Common myeloid progenitor, CD34-positive (primary cell): ENCODE data around the gene HEATR1.

Experiments
- CTCF ChIA-PET: fragments of 350-600 bp; sonication (Branson Sonifier 250); formaldehyde crosslinking; loops from one replicate; lab custom pipeline; 2021; ENCODE audit warnings: antibody characterized with exemption; lab: Charles Lee
- POLR2A ChIA-PET: fragments of 350-600 bp; sonication (Branson Sonifier 250); formaldehyde crosslinking; loops from one replicate; lab custom pipeline; 2021; ENCODE audit warnings: antibody characterized with exemption; lab: Charles Lee
- DNase-seq, 3 donors: peaks; one replicate each; pipeline versions ENCODE4 v3.0.0 to v3.0.0-alpha.2; 2013
- H3K27ac ChIP-seq, 2 experiments: 1 replicate in 1 of 2; 2 replicates in 1 of 2; pipeline ENCODE4 v1.7.0; 2013; ENCODE audit warnings: inconsistent platforms in 2 of 2, low read length in 2 of 2, mild to moderate bottlenecking in 2 of 2, low read depth in 1 of 2, moderate library complexity in 1 of 2; ENCODE audit not compliant: severe bottlenecking in 2 of 2, insufficient read depth in 1 of 2, poor library complexity in 1 of 2
- H3K27me3 ChIP-seq, 5 experiments: replicated peaks in 2 of 5; 1 replicate in 3 of 5; 2 replicates in 2 of 5; pipeline versions ENCODE4 v1.6.1 to v1.7.0; 2013; ENCODE audit warnings: low read length in 4 of 5, mild to moderate bottlenecking in 2 of 5, moderate library complexity in 2 of 5, inconsistent platforms in 1 of 5; ENCODE audit not compliant: insufficient read depth in 5 of 5, control insufficient read depth in 4 of 5
- H3K36me3 ChIP-seq, 4 experiments: 1 replicate in 2 of 4; 2 replicates in 2 of 4; pipeline versions ENCODE4 v1.6.1 to v1.7.0; 2013; ENCODE audit warnings: low read length in 3 of 4, control low read depth in 1 of 4, mild to moderate bottlenecking in 1 of 4; ENCODE audit not compliant: control insufficient read depth in 4 of 4, insufficient read depth in 4 of 4
- H3K4me1 ChIP-seq, 4 experiments: 1 replicate in 3 of 4; 2 replicates in 1 of 4; pipeline versions ENCODE4 v1.6.1 to v1.7.1; 2013; ENCODE audit warnings: low read length in 3 of 4, mild to moderate bottlenecking in 3 of 4, control low read depth in 1 of 4, inconsistent platforms in 1 of 4, moderate library complexity in 1 of 4; ENCODE audit not compliant: control insufficient read depth in 4 of 4, insufficient read depth in 4 of 4; ENCODE audit errors: control extremely low read depth in 1 of 4
- H3K4me3 ChIP-seq, 7 experiments: 1 replicate in 4 of 7; 2 replicates in 3 of 7; pipeline versions ENCODE4 v1.5.1 to v1.7.0; 2013; ENCODE audit warnings: mild to moderate bottlenecking in 7 of 7, low read length in 6 of 7, moderate library complexity in 6 of 7, inconsistent platforms in 2 of 7, low read depth in 2 of 7, control low read depth in 1 of 7; ENCODE audit not compliant: insufficient read depth in 4 of 7, control insufficient read depth in 1 of 7; ENCODE audit errors: extremely low read depth in 1 of 7
- H3K9me3 ChIP-seq, 5 experiments: 1 replicate in 4 of 5; 2 replicates in 1 of 5; pipeline versions ENCODE4 v1.6.1 to v1.7.1; 2013; ENCODE audit warnings: low read length in 4 of 5, mild to moderate bottlenecking in 2 of 5, inconsistent platforms in 1 of 5, low read depth in 1 of 5, moderate library complexity in 1 of 5; ENCODE audit not compliant: control insufficient read depth in 4 of 5, insufficient read depth in 2 of 5; ENCODE audit errors: control extremely low read depth in 1 of 5
- WGBS: methylation state at CpG from one replicate; pipeline ENCODE4 v1.1.5; 2013; ENCODE audit not compliant: insufficient coverage; 5-methylcytosine and 5-hydroxymethylcytosine counted together

Gene HEATR1

GRCh38 chr1:236556606-236557005, 47.7 kb downstream of the HEATR1 start:
- no peak for DNase-seq
- 100% methylated on average over 4 of the region's 7 CpGs for WGBS
- H3K27ac ChIP-seq: no peak overlapping the region
- no peaks in the 10 kb centered on the region for H3K27me3 ChIP-seq
- no peaks in the 10 kb centered on the region for H3K4me1 ChIP-seq
- ChIA-PET CTCF (no interaction called here), POLR2A (no interaction called here)
- peaks cover 33 to 92% (median 66%) of the 10 kb centered on the region in 4 experiments for H3K36me3 ChIP-seq
- H3K4me3 ChIP-seq: no peak overlapping the region
- H3K9me3 ChIP-seq: no peaks in the 10 kb centered on the region

- no peak for DNase-seq
- Histone ChIP-seq H3K9me3 (no peaks in the 10 kb centered on the region), H3K27ac (no peak overlapping the region), H3K4me3 (no peak overlapping the region), H3K36me3 (peaks cover 38 to 97% (median 67%) of the 10 kb centered on the region in 4 experiments), H3K27me3 (no peaks in the 10 kb centered on the region), H3K4me1 (no peaks in the 10 kb centered on the region)
- CTCF ChIA-PET: no interaction called here
- POLR2A ChIA-PET: no interaction called here
- WGBS: 83% methylated on average over 8 of the region's 8 CpGs
Observed at GRCh38 chr1:236553370-236553769, 50.9 kb downstream of the HEATR1 start.

- H3K9me3 ChIP-seq: no peaks in the 10 kb centered on the region
- H3K27me3 ChIP-seq: no peaks in the 10 kb centered on the region
- ChIA-PET POLR2A (no interaction called here), CTCF (no interaction called here)
- no peaks in the 10 kb centered on the region for H3K4me1 ChIP-seq
- H3K4me3 ChIP-seq: no peak overlapping the region
- WGBS: no CpG with 5 or more reads among the region's 1 CpG
- peaks cover 36 to 97% (median 67%) of the 10 kb centered on the region in 4 experiments for H3K36me3 ChIP-seq
- no peak overlapping the region for H3K27ac ChIP-seq
- DNase-seq: no peak
Observed at GRCh38 chr1:236552901-236553300, 51.4 kb downstream of the HEATR1 start.

- no peak for DNase-seq
- Histone ChIP-seq H3K9me3 (no peaks in the 10 kb centered on the region), H3K27me3 (no peaks in the 10 kb centered on the region), H3K4me3 (no peak overlapping the region), H3K36me3 (peaks cover 37 to 97% (median 69%) of the 10 kb centered on the region in 4 experiments), H3K27ac (peak overlapping the region in 1 of 2 experiments; percentile 50), H3K4me1 (no peaks in the 10 kb centered on the region)
- CTCF ChIA-PET: interaction anchor here (1.1 to 1.5 kb wide), 2 partner anchors 8 to 407 kb away, joined by 3 to 4 read pairs; no protein-coding TSS in a partner anchor
- POLR2A ChIA-PET: interaction anchor here (0.6 kb wide), 1 partner anchor 139 kb away, joined by 4 read pairs; no protein-coding TSS in a partner anchor
- WGBS: 100% methylated on average over 3 of the region's 6 CpGs
Observed at GRCh38 chr1:236552096-236552495, 52.2 kb downstream of the HEATR1 start.

DNA sequence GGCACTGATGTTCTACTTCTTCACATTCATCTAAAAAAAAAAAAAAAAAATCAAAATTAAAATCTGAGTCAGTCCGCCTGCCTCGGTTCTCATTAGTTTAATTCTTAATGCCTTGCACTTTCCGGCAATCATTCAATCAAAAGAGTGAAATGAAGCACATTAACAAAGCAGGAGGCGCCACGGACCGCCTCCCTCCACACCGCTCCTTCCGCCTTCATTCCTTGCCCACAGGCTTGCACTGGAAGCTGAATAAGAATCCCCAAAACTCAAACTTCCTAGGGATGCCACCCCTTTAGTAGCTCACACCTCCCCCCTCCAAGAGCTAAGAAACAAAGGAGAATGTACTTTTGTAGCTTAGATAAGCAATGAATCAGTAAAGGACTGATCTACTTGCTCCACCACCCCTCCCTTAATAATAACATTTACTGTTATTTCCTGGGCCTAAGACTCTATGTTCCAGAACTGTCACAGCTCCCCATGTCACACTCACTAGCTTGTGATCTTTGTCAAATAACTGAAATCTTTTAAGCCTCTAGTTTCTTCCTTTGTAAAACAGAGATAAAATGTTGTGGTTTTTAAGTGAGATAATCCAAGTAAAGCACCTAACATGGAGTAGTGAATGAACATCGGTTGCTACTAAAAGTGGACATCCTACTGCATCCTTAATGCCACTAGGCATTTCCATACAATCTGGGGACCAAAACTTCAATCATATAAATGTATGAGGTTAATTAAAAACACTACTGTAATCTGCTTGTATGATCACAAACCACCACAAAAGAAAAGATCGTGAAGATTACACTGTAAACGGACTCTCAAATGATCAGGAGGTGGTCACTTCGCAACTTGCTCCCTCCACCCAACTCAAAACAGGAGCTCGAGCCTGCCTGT, 53.1 kb downstream of the HEATR1 start:
- POLR2A ChIA-PET: interaction anchor here (0.6 kb wide), 2 partner anchors 140 to 1043 kb away, joined by 3 to 4 read pairs; no protein-coding TSS in a partner anchor
- H3K4me3 ChIP-seq: no peak overlapping the region
- H3K27me3 ChIP-seq: no peaks in the 10 kb centered on the region
- H3K36me3 ChIP-seq: peaks cover 39 to 96% (median 69%) of the 10 kb centered on the region in 4 experiments
- no peak overlapping the region for H3K27ac ChIP-seq
- no peak for DNase-seq
- 80% methylated on average over 10 of the region's 13 CpGs for WGBS
- H3K4me1 ChIP-seq: no peaks in the 10 kb centered on the region
- H3K9me3 ChIP-seq: no peaks in the 10 kb centered on the region
- CTCF ChIA-PET: interaction anchor here (1.1 to 1.5 kb wide), 3 partner anchors 9 to 444 kb away, joined by 3 to 4 read pairs (median 3); no protein-coding TSS in a partner anchor

DNA sequence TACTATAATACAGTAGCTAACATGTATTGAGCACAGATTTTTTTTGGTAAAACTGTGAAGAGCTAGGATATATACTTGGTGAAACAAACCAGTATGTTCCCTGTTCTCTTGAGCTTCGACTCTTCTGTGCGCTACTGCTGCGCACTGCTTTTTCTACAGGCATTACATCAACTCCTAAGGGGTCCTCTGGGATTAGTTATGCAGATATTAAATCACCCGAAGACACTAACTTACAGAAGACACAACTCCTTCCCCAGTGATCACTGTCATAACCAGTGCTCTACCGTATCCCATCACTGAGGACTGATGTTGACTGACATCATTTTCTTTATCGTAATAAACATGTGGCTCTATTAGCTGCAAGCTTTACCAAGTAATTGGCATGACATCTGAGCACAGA, 55.9 kb downstream of the HEATR1 start:
- DNase-seq: no peak
- H3K4me3 ChIP-seq: no peak overlapping the region
- H3K36me3 ChIP-seq: peaks cover 43 to 99% (median 71%) of the 10 kb centered on the region in 4 experiments
- ChIA-PET POLR2A (no interaction called here), CTCF (interaction anchor here (1.0 kb wide), 1 partner anchor 11 kb away, joined by 4 read pairs; no protein-coding TSS in a partner anchor)
- no peaks in the 10 kb centered on the region for H3K27me3 ChIP-seq
- 94% methylated on average over 5 of the region's 6 CpGs for WGBS
- no peak overlapping the region for H3K27ac ChIP-seq
- H3K9me3 ChIP-seq: no peaks in the 10 kb centered on the region
- H3K4me1 ChIP-seq: peaks cover 0 to 7% (median 4%) of the 10 kb centered on the region in 4 experiments
